ENCODE results near the gene KIRREL3. TPM values are rescaled to one million over a fixed set of nuclear protein-coding genes. Genes with fewer than 3 reads are reported as not detected.

The KIRREL3 gene
- polyA plus RNA-seq, 1 of the 3 experiments (the other 2 are of a cell fraction), result 3.7 TPM

GRCh38 chr11:126664643-126665042, 335.9 kb downstream of the KIRREL3 start:
- H2AFZ ChIP-seq (ENCODE audit: low read depth), result no peak overlapping the region
- no peak for TF ChIP-seq EZH2phosphoT487 (IDR thresholded peaks at IDR 0.05; ENCODE audit: borderline replicate concordance, low read depth)
- TF ChIP-seq TAF1 (IDR thresholded peaks at IDR 0.05; ENCODE audit: borderline replicate concordance, low read depth, low read length), result no peak
- peaks cover 0 to 4% of the 10 kb centered on the region in 2 experiments; a peak in 2 of 4 replicates for H3K4me1 ChIP-seq (ENCODE audit: control insufficient read depth in 1 of 2, insufficient read depth in 2 of 2, low read depth in 1 of 2, low read length in 1 of 2)
- H3K4me2 ChIP-seq, result no peak overlapping the region
- ChIA-PET CTCF (interaction anchor here (0.6 to 1.5 kb wide), 3 partner anchors 11 to 58 kb away, joined by 3 to 4 read pairs (median 4); no protein-coding TSS in a partner anchor), POLR2A (no interaction called here)
- WGBS (ENCODE audit: low lambda C conversion rate), result 70% methylated on average over 2 of the region's 2 CpGs
- no peak for DNase-seq
- no peaks in the 10 kb centered on the region for H3F3A ChIP-seq (replicated peaks; ENCODE audit: insufficient read depth)
- no peak overlapping the region for H3K4me3 ChIP-seq (ENCODE audit: low read depth in 2 of 2, low read length in 1 of 2)
- H3K27me3 ChIP-seq (ENCODE audit: insufficient read depth), result no peaks in the 10 kb centered on the region
- no peaks in the 10 kb centered on the region for H3K36me3 ChIP-seq (replicated peaks in 1 of 2; ENCODE audit: control insufficient read depth in 1 of 2, insufficient read depth in 2 of 2, low read length in 1 of 2)
- H3K27ac ChIP-seq (ENCODE audit: low read depth in 2 of 2, low read length in 1 of 2), result no peak overlapping the region
- no peaks in the 10 kb centered on the region for H3K9me3 ChIP-seq
- H3K79me2 ChIP-seq (ENCODE audit: insufficient read depth), result no peaks in the 10 kb centered on the region
- H4K20me1 ChIP-seq (ENCODE audit: insufficient read depth), result no peaks in the 10 kb centered on the region
- H3K9me2 ChIP-seq, result no peaks in the 10 kb centered on the region
- H3K9ac ChIP-seq, result no peak overlapping the region

GRCh38 chr11:126663749-126664592, 336.6 kb downstream of the KIRREL3 start:
- ChIA-PET CTCF (interaction anchor here (0.6 to 1.5 kb wide), 5 partner anchors 9 to 166 kb away, joined by 3 to 4 read pairs (median 3); no protein-coding TSS in a partner anchor), POLR2A (interaction anchor here (0.5 kb wide), 1 partner anchor 531 kb away, joined by 3 read pairs; no protein-coding TSS in a partner anchor)
- WGBS (ENCODE audit: low lambda C conversion rate), result 82% methylated on average over 2 of the region's 3 CpGs
- Histone ChIP-seq H3K79me2 (ENCODE audit: insufficient read depth) (no peaks in the 10 kb centered on the region), H3K27ac (ENCODE audit: low read depth in 2 of 2, low read length in 1 of 2) (no peak overlapping the region), H3K4me2 (no peak overlapping the region), H3K9me2 (no peaks in the 10 kb centered on the region), H3K27me3 (ENCODE audit: insufficient read depth) (no peaks in the 10 kb centered on the region), H3F3A (replicated peaks; ENCODE audit: insufficient read depth) (no peaks in the 10 kb centered on the region), H3K9me3 (no peaks in the 10 kb centered on the region), H3K4me3 (ENCODE audit: low read depth in 2 of 2, low read length in 1 of 2) (no peak overlapping the region), H3K4me1 (ENCODE audit: control insufficient read depth in 1 of 2, insufficient read depth in 2 of 2, low read depth in 1 of 2, low read length in 1 of 2) (peaks cover 0 to 4% of the 10 kb centered on the region in 2 experiments; a peak in 2 of 4 replicates), H3K9ac (no peak overlapping the region), H3K36me3 (replicated peaks in 1 of 2; ENCODE audit: control insufficient read depth in 1 of 2, insufficient read depth in 2 of 2, low read length in 1 of 2) (no peaks in the 10 kb centered on the region), H2AFZ (ENCODE audit: low read depth) (no peak overlapping the region), H4K20me1 (ENCODE audit: insufficient read depth) (no peaks in the 10 kb centered on the region)
- TF ChIP-seq SIN3A (IDR thresholded peaks at IDR 0.05; ENCODE audit: borderline replicate concordance, low read depth, low read length) (no peak), FOXJ3 (CRISPR knock-in tag; IDR thresholded peaks at IDR 0.05) (no peak), FOXM1 (IDR thresholded peaks at IDR 0.05; ENCODE audit: low read depth) (no peak), POLR2AphosphoS5 (IDR thresholded peaks at IDR 0.05; ENCODE audit: low read depth, low read length) (no peak), REST (IDR thresholded peaks at IDR 0.05; ENCODE audit: low read depth, low read length) (no peak), NRF1 (IDR thresholded peaks at IDR 0.05; ENCODE audit: low read depth, low read length) (no peak), PBX3 (IDR thresholded peaks at IDR 0.05) (no peak), TEAD4 (IDR thresholded peaks at IDR 0.05; ENCODE audit: borderline replicate concordance, insufficient read depth) (no peak), MAX (IDR thresholded peaks at IDR 0.05; ENCODE audit: low read depth) (no peak), RAD21 (IDR thresholded peaks at IDR 0.05; ENCODE audit: low read length) (no peak), EZH2phosphoT487 (IDR thresholded peaks at IDR 0.05; ENCODE audit: borderline replicate concordance, low read depth) (no peak), GATA2 (CRISPR knock-in tag; IDR thresholded peaks at IDR 0.05) (no peak), TCF12 (IDR thresholded peaks at IDR 0.05) (no peak), RXRA (IDR thresholded peaks at IDR 0.05; ENCODE audit: borderline replicate concordance, low read depth) (no peak), USF1 (IDR thresholded peaks at IDR 0.05; ENCODE audit: borderline replicate concordance, low read depth) (no peak), MEF2A (IDR thresholded peaks at IDR 0.05; ENCODE audit: borderline replicate concordance, low read depth) (no peak)
- no peak for DNase-seq

Measured in SK-N-SH (cell line).